HG02763 (cell line): Measurements from ENCODE around the gene POLR3A.

Source experiments
- ATAC-seq: cut with Tn5 transposase; IDR thresholded peaks from one replicate; pipeline ENCODE4 v1.9.1; 2021; ENCODE audit warnings: mild to moderate bottlenecking, moderate library complexity; ENCODE audit not compliant: unreplicated experiment

The POLR3A gene

DNA sequence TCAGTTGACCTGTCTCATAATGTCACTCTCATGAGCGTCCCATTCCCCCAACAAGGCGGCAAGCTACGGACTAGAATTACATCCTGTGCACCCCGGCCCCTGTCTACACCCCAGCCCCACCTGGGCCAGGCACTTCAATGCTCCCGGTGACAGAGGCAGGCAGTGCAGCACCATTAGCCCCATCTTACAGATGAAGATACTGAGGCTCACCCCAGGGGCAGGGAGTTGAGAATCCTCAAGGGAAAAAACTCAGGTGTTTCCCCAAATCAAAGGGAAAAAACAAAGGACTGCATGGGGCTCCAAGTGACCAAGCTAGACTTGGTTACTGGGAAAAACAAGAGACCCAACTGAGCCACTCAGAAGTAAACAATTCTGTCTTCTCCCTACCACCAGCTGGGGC is 107.3 kb downstream of the POLR3A start:
- no peak for ATAC-seq

GRCh38 chr10:77921395-77921794 is 107.9 kb downstream of the POLR3A start:
- no peak for ATAC-seq

- ATAC-seq: no peak
Observed at GRCh38 chr10:77920495-77920894, 108.8 kb downstream of the POLR3A start.

DNA sequence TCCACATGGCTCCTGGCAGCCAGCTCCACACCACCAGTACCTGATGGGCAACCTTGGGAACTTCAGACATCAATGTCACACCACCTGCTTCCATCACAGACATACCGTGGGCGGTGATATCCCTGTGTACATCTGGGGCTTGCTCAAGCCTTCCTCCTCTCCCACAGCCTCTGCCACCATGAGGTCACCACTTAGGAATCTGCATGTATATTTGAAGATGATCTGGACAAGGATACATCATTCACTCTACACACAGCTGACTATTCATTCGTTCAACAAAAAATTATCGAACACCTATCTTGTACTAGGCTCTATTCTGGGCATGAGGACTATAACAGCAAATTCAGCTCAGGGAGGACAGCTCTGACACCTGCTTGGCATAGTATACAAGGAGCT is 109.6 kb downstream of the POLR3A start:
- ATAC-seq: no peak
